H9 (cell line): Measurements from ENCODE around the gene VIPR2. TPM values are rescaled to one million over a fixed set of nuclear protein-coding genes. Genes with fewer than 3 reads are reported as not detected.

Source experiments
- DNase-seq: peaks from one replicate; pipeline ENCODE4 v3.0.0-alpha.2; 2017
- H2AFZ ChIP-seq: one replicate; pipeline ENCODE4 v1.6.1; 2013; ENCODE audit warnings: mild to moderate bottlenecking, low read length, control low read depth, moderate library complexity
- H2AK5ac ChIP-seq: 2 replicates; pipeline ENCODE4 v1.6.1; 2013; ENCODE audit warnings: low read length, control low read depth, mixed read lengths; ENCODE audit not compliant: insufficient read length
- H2BK120ac ChIP-seq: one replicate; pipeline ENCODE4 v1.6.1; 2013; ENCODE audit warnings: low read depth, mild to moderate bottlenecking, low read length, control low read depth, inconsistent platforms; ENCODE audit not compliant: poor library complexity, severe bottlenecking
- H2BK12ac ChIP-seq: 2 replicates; pipeline ENCODE4 v1.6.1; 2013; ENCODE audit warnings: low read length, control low read depth, mixed read lengths, low read depth; ENCODE audit not compliant: insufficient read length
- H2BK15ac ChIP-seq: 2 replicates; pipeline ENCODE4 v1.6.1; 2013; ENCODE audit warnings: low read depth, low read length, control low read depth
- H2BK20ac ChIP-seq: one replicate; pipeline ENCODE4 v1.6.1; 2013; ENCODE audit warnings: low read depth, mild to moderate bottlenecking, low read length, control low read depth, inconsistent platforms; ENCODE audit not compliant: poor library complexity, severe bottlenecking
- H2BK5ac ChIP-seq: 2 replicates; pipeline ENCODE4 v1.6.1; 2013; ENCODE audit warnings: low read length, control low read depth, mixed read lengths; ENCODE audit not compliant: insufficient read length
- H3K14ac ChIP-seq: 2 replicates; pipeline ENCODE4 v1.6.1; 2013; ENCODE audit warnings: low read length, control low read depth; ENCODE audit not compliant: insufficient read depth
- H3K18ac ChIP-seq: 2 replicates; pipeline ENCODE4 v1.6.1; 2013; ENCODE audit warnings: low read depth, mild to moderate bottlenecking, mixed read lengths, low read length, control low read depth; ENCODE audit not compliant: insufficient read length
- H3K23ac ChIP-seq: 2 replicates; pipeline ENCODE4 v1.6.1; 2013; ENCODE audit warnings: low read length, control low read depth, mixed read lengths, low read depth; ENCODE audit not compliant: insufficient read length
- H3K23me2 ChIP-seq: 2 replicates; pipeline ENCODE4 v1.6.1; 2013; ENCODE audit warnings: low read depth, mild to moderate bottlenecking, mixed read lengths, low read length, control low read depth; ENCODE audit not compliant: insufficient read length, poor library complexity, severe bottlenecking
- H3K27ac ChIP-seq: 2 replicates; pipeline ENCODE4 v1.5.1; 2013; ENCODE audit warnings: low read length, control low read depth, mixed read lengths, low read depth; ENCODE audit not compliant: insufficient read length
- H3K27me3 ChIP-seq: 2 replicates; pipeline ENCODE4 v1.6.1; 2013; ENCODE audit warnings: low read length, control low read depth, inconsistent platforms; ENCODE audit not compliant: insufficient read depth
- H3K4ac ChIP-seq: 2 replicates; pipeline ENCODE4 v1.6.1; 2013; ENCODE audit warnings: low read depth, mild to moderate bottlenecking, control low read depth, inconsistent platforms, low read length, moderate library complexity
- H3K4me1 ChIP-seq: 2 replicates; pipeline ENCODE4 v1.6.1; 2013; ENCODE audit warnings: low read length, control low read depth, inconsistent platforms; ENCODE audit not compliant: insufficient read depth
- H3K4me2 ChIP-seq: 2 replicates; pipeline ENCODE4 v1.6.1; 2013; ENCODE audit warnings: low read length, control low read depth, mixed read lengths; ENCODE audit not compliant: insufficient read length, insufficient read depth
- H3K56ac ChIP-seq: 2 replicates; pipeline ENCODE4 v1.6.1; 2013; ENCODE audit warnings: low read depth, mild to moderate bottlenecking, mixed read lengths, low read length, control low read depth; ENCODE audit not compliant: insufficient read length
- H3K79me1 ChIP-seq: 2 replicates; pipeline ENCODE4 v1.6.1; 2013; ENCODE audit warnings: low read depth, mild to moderate bottlenecking, moderate library complexity, low read length, control low read depth, inconsistent platforms; ENCODE audit not compliant: insufficient read depth, poor library complexity, severe bottlenecking
- H3K79me2 ChIP-seq: 2 replicates; pipeline ENCODE4 v1.6.1; 2013; ENCODE audit warnings: low read length, control low read depth, inconsistent platforms; ENCODE audit not compliant: insufficient read depth
- H3K9ac ChIP-seq: 2 replicates; pipeline ENCODE4 v1.6.1; 2013; ENCODE audit warnings: low read length, control low read depth, mixed read lengths; ENCODE audit not compliant: insufficient read length; ENCODE audit errors: extremely low read depth
- H3K9me3 ChIP-seq: one replicate; pipeline ENCODE4 v1.6.1; 2013; ENCODE audit warnings: low read depth, low read length, inconsistent platforms; ENCODE audit not compliant: control insufficient read depth
- H3T11ph ChIP-seq: one replicate; pipeline ENCODE4 v1.6.1; 2013; ENCODE audit warnings: mild to moderate bottlenecking, low read length, control low read depth, inconsistent platforms
- H4K20me1 ChIP-seq: one replicate; pipeline ENCODE4 v1.6.1; 2013; ENCODE audit not compliant: control insufficient read depth, insufficient read length, insufficient read depth
- H4K5ac ChIP-seq: 2 replicates; pipeline ENCODE4 v1.6.1; 2013; ENCODE audit warnings: low read depth, mild to moderate bottlenecking, mixed read lengths, low read length, control low read depth; ENCODE audit not compliant: insufficient read length
- H4K8ac ChIP-seq: replicated peaks from 2 replicates; pipeline ENCODE4 v1.6.1; 2013; ENCODE audit warnings: low read length, control low read depth, mixed read lengths, low read depth; ENCODE audit not compliant: insufficient read length
- H4K91ac ChIP-seq: 2 replicates; pipeline ENCODE4 v1.6.1; 2013; ENCODE audit warnings: low read depth, mild to moderate bottlenecking, moderate library complexity, mixed read lengths, low read length, control low read depth; ENCODE audit not compliant: insufficient read length
- H3K27ac Mint-ChIP-seq, 3 experiments: 2 replicates in 2 of 3; 3 replicates in 1 of 3; pipeline ENCODE4 v1.8.0; 2020 to 2021; ENCODE audit warnings: mixed read lengths in 3 of 3, mild to moderate bottlenecking in 1 of 3, moderate library complexity in 1 of 3
- H3K27me3 Mint-ChIP-seq: 2 replicates; pipeline ENCODE4 v1.8.0; 2021; ENCODE audit warnings: low read depth, mild to moderate bottlenecking, moderate library complexity, mixed read lengths
- H3K36me3 Mint-ChIP-seq, 3 experiments: 2 replicates in 2 of 3; 3 replicates in 1 of 3; pipeline ENCODE4 v1.8.0; 2020 to 2021; ENCODE audit warnings: low read depth in 3 of 3, mixed read lengths in 3 of 3; ENCODE audit not compliant: insufficient read depth in 1 of 3
- H3K4me1 Mint-ChIP-seq, 2 experiments: 2 replicates each; pipeline ENCODE4 v1.8.0; 2020; ENCODE audit warnings: mixed read lengths in 2 of 2
- H3K4me3 Mint-ChIP-seq, 2 experiments: 2 replicates in 1 of 2; 3 replicates in 1 of 2; pipeline ENCODE4 v1.8.0; 2020 to 2021; ENCODE audit warnings: mild to moderate bottlenecking in 2 of 2, mixed read lengths in 2 of 2, moderate library complexity in 1 of 2
- H3K9me3 Mint-ChIP-seq, 2 experiments: 2 replicates in 1 of 2; 3 replicates in 1 of 2; pipeline ENCODE4 v1.8.0; 2020; ENCODE audit warnings: mild to moderate bottlenecking in 2 of 2, mixed read lengths in 2 of 2, moderate library complexity in 1 of 2
- WGBS: extraction: QIAGEN DNeasy Blood & Tissue Kit; methylation state at CpG from one replicate; pipeline ENCODE4 v1.1.7; 2013; ENCODE audit warnings: missing lambda C conversion rate, low lambda C conversion rate, mixed read lengths; ENCODE audit not compliant: insufficient read length; ENCODE audit errors: extremely low coverage; 5-methylcytosine and 5-hydroxymethylcytosine counted together
- total RNA-seq: library from RNA; stranded (reverse); gene quantifications from 2 replicates; pipeline ENCODE4 v1.2.1, GENCODE V29; 2021
- TF ChIP-seq, protein P1 (sequence below): fragments of 200-600 bp; sonication (generic); conservative IDR thresholded peaks from 3 replicates; pipeline ENCODE4 v1.8.0; 2021; ENCODE audit warnings: antibody characterized with exemption, mild to moderate bottlenecking

Gene VIPR2
- total RNA-seq, 1 experiment from 2014 or later, result 1.6 TPM

DNA sequence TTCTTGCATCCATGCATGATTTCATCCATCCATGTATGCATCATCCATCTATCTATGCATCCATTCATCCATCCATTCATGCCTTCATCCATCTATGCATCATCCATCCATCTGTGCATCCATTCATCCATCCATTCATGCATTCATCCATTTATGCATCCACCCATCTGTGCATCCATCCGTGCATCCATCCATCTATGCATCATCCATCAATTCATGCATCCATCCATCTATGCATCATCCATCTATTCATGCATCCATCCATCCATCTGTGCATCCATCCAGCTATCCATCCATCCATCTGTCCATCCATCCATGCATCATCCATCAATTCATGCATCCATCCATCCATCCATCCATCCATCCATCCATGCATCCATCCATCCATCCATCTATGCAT, 157.0 kb downstream of the VIPR2 start:
- H3K27me3 ChIP-seq, result peaks cover 2% of the 10 kb centered on the region; the same call in 1 of the 2 replicates
- H2AK5ac ChIP-seq, result no peak overlapping the region
- H3K18ac ChIP-seq, result no peak overlapping the region
- H2AFZ ChIP-seq, result no peak overlapping the region
- H3K79me1 ChIP-seq, result no peaks in the 10 kb centered on the region
- no peak overlapping the region for H2BK20ac ChIP-seq
- no peak overlapping the region for H3K56ac ChIP-seq
- Mint-ChIP-seq H3K27ac (no peak overlapping the region), H3K27me3 (peaks cover 26% of the 10 kb centered on the region), H3K4me1 (peaks cover under 1% of the 10 kb centered on the region in 2 experiments; a peak in 2 of 4 replicates), H3K9me3 (peaks cover 21 to 22% of the 10 kb centered on the region in 2 experiments), H3K36me3 (peaks cover 7 to 13% (median 7%) of the 10 kb centered on the region in 3 experiments; a peak in 6 of 7 replicates), H3K4me3 (no peak overlapping the region)
- H3K27ac ChIP-seq, result no peak overlapping the region
- H3K23ac ChIP-seq, result no peak overlapping the region
- WGBS, result no CpG with 5 or more reads among the region's 1 CpG
- H4K8ac ChIP-seq, result no peak overlapping the region
- H2BK12ac ChIP-seq, result no peak overlapping the region
- H3K23me2 ChIP-seq, result peaks cover 1% of the 10 kb centered on the region
- no peak overlapping the region for H4K91ac ChIP-seq
- H2BK120ac ChIP-seq, result no peak overlapping the region
- no peak overlapping the region for H2BK5ac ChIP-seq
- no peak overlapping the region for H2BK15ac ChIP-seq
- no peak overlapping the region for H3T11ph ChIP-seq
- no peak overlapping the region for H3K9ac ChIP-seq
- TF ChIP-seq, protein P1, sequence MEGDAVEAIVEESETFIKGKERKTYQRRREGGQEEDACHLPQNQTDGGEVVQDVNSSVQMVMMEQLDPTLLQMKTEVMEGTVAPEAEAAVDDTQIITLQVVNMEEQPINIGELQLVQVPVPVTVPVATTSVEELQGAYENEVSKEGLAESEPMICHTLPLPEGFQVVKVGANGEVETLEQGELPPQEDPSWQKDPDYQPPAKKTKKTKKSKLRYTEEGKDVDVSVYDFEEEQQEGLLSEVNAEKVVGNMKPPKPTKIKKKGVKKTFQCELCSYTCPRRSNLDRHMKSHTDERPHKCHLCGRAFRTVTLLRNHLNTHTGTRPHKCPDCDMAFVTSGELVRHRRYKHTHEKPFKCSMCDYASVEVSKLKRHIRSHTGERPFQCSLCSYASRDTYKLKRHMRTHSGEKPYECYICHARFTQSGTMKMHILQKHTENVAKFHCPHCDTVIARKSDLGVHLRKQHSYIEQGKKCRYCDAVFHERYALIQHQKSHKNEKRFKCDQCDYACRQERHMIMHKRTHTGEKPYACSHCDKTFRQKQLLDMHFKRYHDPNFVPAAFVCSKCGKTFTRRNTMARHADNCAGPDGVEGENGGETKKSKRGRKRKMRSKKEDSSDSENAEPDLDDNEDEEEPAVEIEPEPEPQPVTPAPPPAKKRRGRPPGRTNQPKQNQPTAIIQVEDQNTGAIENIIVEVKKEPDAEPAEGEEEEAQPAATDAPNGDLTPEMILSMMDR, result no peak
- H3K4me2 ChIP-seq, result no peak overlapping the region
- H3K79me2 ChIP-seq, result no peaks in the 10 kb centered on the region
- H3K4me1 ChIP-seq, result no peaks in the 10 kb centered on the region
- H3K9me3 ChIP-seq, result peaks cover 14% of the 10 kb centered on the region
- H4K20me1 ChIP-seq, result no peaks in the 10 kb centered on the region
- no peak overlapping the region for H4K5ac ChIP-seq
- H3K14ac ChIP-seq, result no peak overlapping the region
- no peak overlapping the region for H3K4ac ChIP-seq
- DNase-seq, result no peak
